Rectal smooth muscle tissue (tissue), 1 donor: ENCODE data around the gene TIGAR.

Experiments
- H3K27ac ChIP-seq: one replicate; pipeline ENCODE4 v1.7.0; 2013; ENCODE audit warnings: low read depth, low read length, inconsistent platforms
- H3K27me3 ChIP-seq: one replicate; pipeline ENCODE4 v1.7.0; 2013; ENCODE audit warnings: low read length; ENCODE audit not compliant: control insufficient read depth, insufficient read depth
- H3K36me3 ChIP-seq: one replicate; pipeline ENCODE4 v1.7.0; 2013; ENCODE audit warnings: low read length; ENCODE audit not compliant: control insufficient read depth, insufficient read depth
- H3K4me1 ChIP-seq: one replicate; pipeline ENCODE4 v1.7.0; 2013; ENCODE audit warnings: low read length; ENCODE audit not compliant: control insufficient read depth, insufficient read depth
- H3K4me3 ChIP-seq: one replicate; pipeline ENCODE4 v1.7.0; 2013; ENCODE audit warnings: low read length
- H3K9ac ChIP-seq: one replicate; pipeline ENCODE4 v1.7.0; 2013; ENCODE audit warnings: low read length

TIGAR gene

GRCh38 chr12:4378772-4379171 lies 57.8 kb downstream of the TIGAR start:
- no peak overlapping the region for H3K4me3 ChIP-seq
- peaks cover 3% of the 10 kb centered on the region for H3K27me3 ChIP-seq
- no peak overlapping the region for H3K27ac ChIP-seq
- H3K36me3 ChIP-seq = no peaks in the 10 kb centered on the region
- H3K9ac ChIP-seq = no peak overlapping the region
- H3K4me1 ChIP-seq = no peaks in the 10 kb centered on the region

GRCh38 chr12:4379405-4379804 lies 58.4 kb downstream of the TIGAR start, which contains the start of gene FGF23:
FGF23 (minus strand) TSS chr12:4379712; CDS start chr12:4379582, 130 bp downstream.
- Histone ChIP-seq H3K4me1 (no peaks in the 10 kb centered on the region), H3K27ac (no peak within 1 kb of the TSS), H3K27me3 (peaks cover 3% of the 10 kb centered on the region), H3K4me3 (no peak within 1 kb of the TSS), H3K9ac (no peak within 1 kb of the TSS), H3K36me3 (no peaks in the 10 kb centered on the region)

GRCh38 chr12:4380332-4380731 lies 59.3 kb downstream of the TIGAR start:
- no peak overlapping the region for H3K4me3 ChIP-seq
- H3K4me1 ChIP-seq = no peaks in the 10 kb centered on the region
- H3K27me3 ChIP-seq = peaks cover 3% of the 10 kb centered on the region
- H3K27ac ChIP-seq = no peak overlapping the region
- H3K9ac ChIP-seq = no peak overlapping the region
- H3K36me3 ChIP-seq = no peaks in the 10 kb centered on the region

GRCh38 chr12:4383304-4383865 lies 62.4 kb downstream of the TIGAR start:
- Histone ChIP-seq H3K4me1 (no peaks in the 10 kb centered on the region), H3K27me3 (peaks cover 3% of the 10 kb centered on the region), H3K27ac (no peak overlapping the region), H3K9ac (no peak overlapping the region), H3K4me3 (no peak overlapping the region), H3K36me3 (no peaks in the 10 kb centered on the region)

GRCh38 chr12:4386801-4387200 lies 65.8 kb downstream of the TIGAR start:
- no peaks in the 10 kb centered on the region for H3K27me3 ChIP-seq
- H3K4me3 ChIP-seq = no peak overlapping the region
- H3K4me1 ChIP-seq = no peaks in the 10 kb centered on the region
- H3K27ac ChIP-seq = no peak overlapping the region
- H3K36me3 ChIP-seq = no peaks in the 10 kb centered on the region
- no peak overlapping the region for H3K9ac ChIP-seq

GRCh38 chr12:4387607-4388006 lies 66.6 kb downstream of the TIGAR start:
- H3K27me3 ChIP-seq = no peaks in the 10 kb centered on the region
- no peak overlapping the region for H3K9ac ChIP-seq
- H3K36me3 ChIP-seq = no peaks in the 10 kb centered on the region
- no peaks in the 10 kb centered on the region for H3K4me1 ChIP-seq
- no peak overlapping the region for H3K27ac ChIP-seq
- H3K4me3 ChIP-seq = no peak overlapping the region

GRCh38 chr12:4388032-4388431 lies 67.0 kb downstream of the TIGAR start:
- no peak overlapping the region for H3K9ac ChIP-seq
- no peak overlapping the region for H3K27ac ChIP-seq
- H3K4me3 ChIP-seq = no peak overlapping the region
- no peaks in the 10 kb centered on the region for H3K4me1 ChIP-seq
- no peaks in the 10 kb centered on the region for H3K27me3 ChIP-seq
- no peaks in the 10 kb centered on the region for H3K36me3 ChIP-seq

GRCh38 chr12:4388662-4389061 lies 67.6 kb downstream of the TIGAR start:
- H3K4me3 ChIP-seq = no peak overlapping the region
- H3K4me1 ChIP-seq = no peaks in the 10 kb centered on the region
- no peaks in the 10 kb centered on the region for H3K27me3 ChIP-seq

GRCh38 chr12:4392223-4392742 lies 71.3 kb downstream of the TIGAR start:
- no peaks in the 10 kb centered on the region for H3K4me1 ChIP-seq
- no peak overlapping the region for H3K9ac ChIP-seq
- no peaks in the 10 kb centered on the region for H3K36me3 ChIP-seq
- no peak overlapping the region for H3K4me3 ChIP-seq
- H3K27ac ChIP-seq = no peak overlapping the region
- no peaks in the 10 kb centered on the region for H3K27me3 ChIP-seq

More at GRCh38 chr12:4388662-4389061, 67.6 kb downstream of the TIGAR start:
- no peak overlapping the region for H3K27ac ChIP-seq
- H3K9ac ChIP-seq = no peak overlapping the region
- no peaks in the 10 kb centered on the region for H3K36me3 ChIP-seq

GRCh38 chr12:4393211-4393610 lies 72.2 kb downstream of the TIGAR start:
- no peak overlapping the region for H3K4me3 ChIP-seq
- H3K36me3 ChIP-seq = no peaks in the 10 kb centered on the region
- H3K27ac ChIP-seq = no peak overlapping the region

GRCh38 chr12:4395818-4396217 lies 74.8 kb downstream of the TIGAR start:
- Histone ChIP-seq H3K36me3 (no peaks in the 10 kb centered on the region), H3K27ac (no peak overlapping the region), H3K4me1 (no peaks in the 10 kb centered on the region), H3K4me3 (no peak overlapping the region), H3K9ac (no peak overlapping the region), H3K27me3 (no peaks in the 10 kb centered on the region)

More at GRCh38 chr12:4393211-4393610, 72.2 kb downstream of the TIGAR start:
- no peaks in the 10 kb centered on the region for H3K27me3 ChIP-seq
- H3K9ac ChIP-seq = no peak overlapping the region
- H3K4me1 ChIP-seq = no peaks in the 10 kb centered on the region

- Histone ChIP-seq H3K36me3 (no peaks in the 10 kb centered on the region), H3K27me3 (no peaks in the 10 kb centered on the region), H3K9ac (no peak overlapping the region), H3K27ac (no peak overlapping the region), H3K4me3 (no peak overlapping the region), H3K4me1 (no peaks in the 10 kb centered on the region)
Observed at GRCh38 chr12:4401117-4401516, 80.1 kb downstream of the TIGAR start.

GRCh38 chr12:4402996-4403395 lies 82.0 kb downstream of the TIGAR start:
- Histone ChIP-seq H3K4me3 (no peak overlapping the region), H3K36me3 (no peaks in the 10 kb centered on the region), H3K27ac (no peak overlapping the region), H3K27me3 (no peaks in the 10 kb centered on the region), H3K9ac (no peak overlapping the region), H3K4me1 (no peaks in the 10 kb centered on the region)
